GM06990 (cell line): ENCODE results near the gene DHX58.
A peak's percentile ranks its signal among the peaks of the same experiment; 100 is the strongest.

ENCODE experiments used
- DNase-seq: peaks from one replicate; pipeline ENCODE4 v3.0.0-alpha.2; 2011; ENCODE audit not compliant: insufficient read length; ENCODE audit errors: extremely low read depth
- H3K27me3 ChIP-seq: replicated peaks from 2 replicates; pipeline ENCODE4 v1.6.0; 2011; ENCODE audit warnings: low read length; ENCODE audit not compliant: control insufficient read depth, insufficient read depth
- H3K36me3 ChIP-seq: 2 replicates; pipeline ENCODE4 v1.5.1; 2011; ENCODE audit warnings: low read length; ENCODE audit not compliant: control insufficient read depth, insufficient read depth
- H3K4me3 ChIP-seq: replicated peaks from 2 replicates; pipeline ENCODE4 v1.5.1; 2011; ENCODE audit warnings: low read depth, mild to moderate bottlenecking, control low read depth, low read length
- CTCF ChIP-seq: IDR thresholded peaks from 2 replicates; pipeline ENCODE4 v1.5.1; 2011; ENCODE audit warnings: low read length, control low read depth, mild to moderate bottlenecking, inconsistent platforms; ENCODE audit not compliant: insufficient read depth, poor library complexity, severe bottlenecking

Gene DHX58

GRCh38 chr17:42067371-42068091 lies 45.0 kb downstream of the DHX58 start:
- Histone ChIP-seq H3K4me3 (no peak overlapping the region), H3K27me3 (peaks cover 2% of the 10 kb centered on the region; the same call in 1 of the 2 replicates), H3K36me3 (no peaks in the 10 kb centered on the region)
- DNase-seq, result peak; percentile 47
- TF ChIP-seq CTCF, result peak; percentile 92

GRCh38 chr17:42065201-42065600 lies 47.3 kb downstream of the DHX58 start:
- TF ChIP-seq CTCF, result no peak
- H3K4me3 ChIP-seq, result no peak overlapping the region
- no peak for DNase-seq
- H3K27me3 ChIP-seq, result no peaks in the 10 kb centered on the region; the same call in 1 of the 2 replicates
- no peaks in the 10 kb centered on the region for H3K36me3 ChIP-seq

- Histone ChIP-seq H3K36me3 (no peaks in the 10 kb centered on the region), H3K4me3 (no peak overlapping the region), H3K27me3 (no peaks in the 10 kb centered on the region)
- TF ChIP-seq CTCF, result no peak
- no peak for DNase-seq
These were observed 49.8 kb downstream of the DHX58 start for GRCh38 chr17:42062681-42063080.

GRCh38 chr17:42061646-42062487 lies 50.6 kb downstream of the DHX58 start:
- TF ChIP-seq CTCF, result no peak
- Histone ChIP-seq H3K36me3 (no peaks in the 10 kb centered on the region), H3K4me3 (no peak overlapping the region), H3K27me3 (no peaks in the 10 kb centered on the region)
- DNase-seq, result no peak

- no peak for TF ChIP-seq CTCF
- no peak for DNase-seq
- H3K36me3 ChIP-seq, result no peaks in the 10 kb centered on the region
- no peak overlapping the region for H3K4me3 ChIP-seq
- H3K27me3 ChIP-seq, result no peaks in the 10 kb centered on the region
These were observed 52.3 kb downstream of the DHX58 start for GRCh38 chr17:42060231-42060630.
